GM18511 (cell line): ENCODE data around the gene OR2AG1.
"Not testable (repeated sequence)": the region's sequence is repeated elsewhere in the genome, so short reads cannot be mapped to it uniquely, and the experiment has no call there.

Experiments used
- ATAC-seq: cut with Tn5 transposase; IDR thresholded peaks from one replicate; pipeline ENCODE4 v1.9.1; 2021; ENCODE audit warnings: mild to moderate bottlenecking, moderate library complexity; ENCODE audit not compliant: unreplicated experiment

Gene OR2AG1

DNA sequence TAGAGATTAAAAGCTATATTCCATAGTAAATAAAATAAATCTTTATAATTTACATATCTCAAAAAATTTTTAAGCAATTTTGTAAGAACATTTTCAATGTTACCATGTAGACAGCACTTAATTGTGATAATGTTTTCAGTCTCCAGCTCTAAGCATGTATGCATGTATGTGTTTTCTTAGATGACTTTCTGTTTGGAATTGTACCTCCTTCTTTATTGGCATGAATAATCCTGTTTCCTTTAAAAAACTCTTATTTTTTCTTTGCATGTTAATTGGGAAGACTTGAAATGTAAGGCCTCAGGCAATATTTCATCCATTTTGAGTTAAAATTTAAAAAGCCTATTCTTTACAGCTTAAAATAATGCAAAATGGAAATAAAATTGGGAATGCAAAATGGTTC is 2.0 kb upstream of the OR2AG1 start:
- no peak for ATAC-seq

DNA sequence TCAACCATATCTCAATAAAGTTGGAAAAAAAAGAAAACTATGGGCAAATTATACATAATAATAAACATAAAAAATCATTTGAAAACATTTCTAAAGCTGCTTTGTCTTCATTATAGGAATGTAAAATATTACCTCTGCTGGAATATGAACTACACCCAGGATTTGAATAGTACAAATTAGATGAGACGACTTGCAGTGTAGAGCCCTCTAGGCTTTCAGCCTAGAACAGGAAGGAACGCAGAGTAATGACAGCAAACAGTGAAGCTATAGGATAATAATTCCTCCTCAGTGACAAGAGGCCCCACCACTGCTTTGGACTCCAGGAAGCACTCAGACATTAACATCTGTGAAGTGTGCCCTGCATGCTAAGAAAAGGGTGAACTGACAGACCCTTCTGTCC is 7.7 kb downstream of the OR2AG1 start:
- no peak for ATAC-seq

DNA sequence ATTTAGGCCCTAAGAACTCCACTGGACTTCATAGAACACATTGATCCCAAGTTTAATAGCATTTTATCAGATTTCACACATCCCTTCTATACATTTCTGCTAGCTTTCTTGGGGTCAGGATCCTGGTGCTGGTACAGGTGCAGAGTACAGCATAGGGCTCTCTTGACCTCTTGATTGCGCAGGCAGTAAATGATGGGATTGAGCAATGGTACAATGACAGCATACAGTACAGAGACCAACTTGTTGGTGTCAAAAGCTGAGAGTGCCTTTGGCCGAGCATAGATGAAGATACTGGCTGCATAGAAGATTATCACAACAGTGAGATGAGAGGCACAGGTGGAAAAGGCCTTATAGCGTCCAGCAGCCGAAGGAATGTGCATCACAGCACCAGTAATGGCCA is 11.8 kb downstream of the OR2AG1 start:
- ATAC-seq: no peak

DNA sequence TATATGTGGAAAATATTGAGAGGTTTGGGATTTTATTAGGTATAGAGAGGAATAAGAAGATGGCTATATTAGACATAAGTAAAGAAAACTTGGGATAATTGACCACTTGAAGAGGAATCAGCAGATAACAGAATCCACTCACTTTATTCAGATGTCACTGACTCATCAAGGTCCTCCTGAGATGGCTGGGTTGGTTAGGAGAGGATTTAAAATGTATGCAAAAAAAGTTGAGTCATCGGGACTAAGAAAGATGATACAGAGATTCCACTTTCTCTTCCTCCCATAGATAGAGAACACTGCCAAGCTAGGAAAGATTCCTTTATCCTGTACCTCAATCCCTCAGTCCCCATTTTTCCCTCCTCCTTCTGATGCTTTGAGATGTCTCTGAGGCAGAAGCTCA is 16.6 kb downstream of the OR2AG1 start, which contains the start of gene OR6A2:
TSS of gene OR6A2 (minus strand) at position 288 of the 400 bp plus-strand sequence. CDS start 3,981 bp downstream, outside the sequence.
- no peak for ATAC-seq

DNA sequence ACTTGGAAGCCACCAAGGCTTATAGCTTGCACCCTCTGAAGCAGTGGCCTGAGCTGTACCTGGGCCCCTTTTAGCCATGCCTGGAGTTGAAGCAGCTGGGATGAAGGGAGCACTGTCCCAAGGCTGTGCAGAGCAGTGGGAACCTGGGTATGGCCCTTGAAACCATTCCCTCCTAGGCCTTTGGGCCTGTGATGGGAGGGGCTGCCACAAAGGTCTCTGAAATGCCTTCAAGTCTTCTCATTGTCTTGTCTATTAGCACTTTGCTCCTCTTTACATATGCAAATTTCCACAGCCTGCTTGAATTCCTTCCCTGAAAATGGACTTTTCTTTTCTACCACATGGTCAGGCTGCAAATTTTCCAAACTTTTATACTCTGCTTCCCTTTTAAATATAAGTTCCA is 18.3 kb downstream of the OR2AG1 start:
- not testable (repeated sequence) for ATAC-seq

DNA sequence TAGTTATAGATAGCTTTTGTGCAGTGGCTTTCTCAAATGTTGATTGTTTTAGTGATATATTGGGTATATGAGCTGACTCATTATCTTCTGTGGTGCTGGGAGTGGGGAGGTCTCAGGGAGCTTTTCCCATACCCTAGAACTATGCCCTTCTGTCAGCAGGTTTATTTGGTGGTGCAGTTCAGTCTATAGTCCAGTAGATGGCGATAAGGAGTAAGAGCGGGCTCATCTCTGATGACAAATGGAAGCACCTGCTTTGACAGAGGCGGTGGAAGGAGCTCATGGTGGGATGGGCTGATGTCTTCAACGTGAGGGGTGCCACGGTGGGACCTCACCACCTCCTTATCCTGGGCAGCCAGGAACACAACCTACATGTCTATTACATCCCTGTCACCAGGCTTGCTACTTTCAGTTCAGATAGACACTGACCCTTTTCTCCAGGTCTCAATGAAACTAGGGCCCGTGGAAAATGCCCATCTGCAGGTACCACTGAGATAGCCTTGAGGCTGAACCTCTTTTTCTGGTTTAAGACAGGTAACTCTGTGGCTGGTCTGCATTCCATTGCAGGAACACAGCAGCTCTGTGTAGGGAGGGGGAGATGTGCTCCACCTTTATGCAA is 29.7 kb downstream of the OR2AG1 start:
- peak; percentile 95 for ATAC-seq

DNA sequence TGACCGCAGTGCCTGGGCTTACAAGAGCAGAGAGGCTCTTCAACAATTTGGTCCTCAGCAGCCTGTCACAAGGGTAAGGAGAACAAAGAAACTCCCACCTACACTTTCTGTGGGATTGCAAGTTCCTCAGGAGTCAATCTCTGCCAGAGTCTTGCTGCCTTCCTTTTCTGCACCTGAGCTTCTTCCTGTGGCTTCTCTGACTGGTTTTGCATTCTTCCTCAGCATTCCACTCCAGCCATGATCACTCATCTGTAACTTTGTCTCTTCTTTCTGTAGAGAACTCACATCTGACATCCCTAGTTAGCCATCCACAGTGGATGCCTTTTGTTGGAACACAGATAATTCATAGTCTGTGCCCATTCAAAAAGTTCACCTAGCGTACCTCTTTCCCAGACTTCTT is 30.8 kb downstream of the OR2AG1 start:
- ATAC-seq: no peak

DNA sequence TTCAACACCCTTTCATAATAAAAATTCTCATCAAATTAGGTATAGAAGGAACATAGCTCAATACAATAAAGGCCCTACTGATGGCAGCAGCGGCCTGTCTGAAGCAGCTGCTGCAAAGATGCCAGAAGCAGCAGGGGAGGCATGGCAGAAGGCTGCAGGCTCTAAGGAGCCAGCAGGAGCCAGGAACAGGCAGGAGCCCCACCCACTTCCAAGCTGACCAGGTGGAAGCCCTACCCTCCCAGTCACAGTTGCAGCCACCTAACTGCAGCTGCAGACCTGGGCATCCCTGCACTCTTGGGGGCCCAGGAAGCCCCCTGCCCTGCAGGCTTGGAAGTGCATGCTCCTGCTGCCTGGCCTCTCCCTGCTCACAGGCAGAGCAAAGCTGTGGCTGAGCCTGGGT is 34.9 kb downstream of the OR2AG1 start:
- no peak for ATAC-seq

DNA sequence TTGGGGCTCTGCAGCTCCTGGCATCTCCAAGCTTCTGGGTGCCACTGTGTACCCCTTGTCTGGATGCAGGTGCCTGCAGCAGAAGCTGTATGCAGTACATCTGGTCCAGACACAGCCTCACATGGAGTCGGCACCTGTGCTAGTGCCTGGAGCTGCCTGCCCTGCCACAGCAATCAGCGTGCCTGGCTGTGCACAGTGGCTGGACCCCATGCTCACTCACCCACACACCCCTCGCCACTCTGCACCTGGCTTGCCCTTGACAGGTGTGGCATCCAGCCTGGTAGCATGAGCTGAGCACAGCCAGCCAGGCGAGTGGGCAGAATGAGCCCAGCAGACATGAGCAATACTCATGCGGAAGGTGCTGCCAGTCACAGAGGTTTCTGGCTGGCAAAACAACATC is 36.1 kb downstream of the OR2AG1 start:
- ATAC-seq: no peak

DNA sequence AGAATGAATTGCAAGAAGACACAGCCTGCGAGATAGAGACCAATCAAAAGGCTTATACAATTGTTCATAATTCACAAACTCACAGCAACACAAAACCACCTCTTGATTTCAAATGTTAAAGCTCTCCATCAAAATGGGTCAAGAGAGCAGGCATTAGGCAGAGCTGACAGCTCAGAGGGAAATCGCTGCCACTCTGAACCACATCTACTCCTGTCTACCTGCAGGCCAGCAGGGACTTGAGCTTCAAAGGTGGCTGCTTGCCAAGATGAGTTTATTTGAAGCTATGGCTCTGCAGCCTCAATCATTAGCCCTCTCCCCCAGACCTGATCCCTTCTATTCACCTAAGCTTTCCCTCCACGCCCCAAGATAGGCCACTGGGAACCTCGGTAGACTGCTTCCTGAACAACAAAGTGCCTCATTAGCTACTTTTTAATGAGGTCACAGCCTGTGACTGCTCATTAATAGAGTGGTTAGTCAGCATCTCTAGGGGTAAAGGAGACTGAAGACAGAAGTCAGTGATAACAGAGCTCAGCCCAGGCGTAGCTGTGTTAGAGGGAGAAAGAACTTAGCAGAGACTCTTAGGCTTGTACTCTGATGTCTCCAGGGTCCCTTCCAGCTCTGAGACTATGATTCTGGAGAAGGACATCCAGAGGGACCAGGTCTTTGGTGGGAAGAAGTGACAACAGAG is 41.5 kb downstream of the OR2AG1 start:
- ATAC-seq: no peak

DNA sequence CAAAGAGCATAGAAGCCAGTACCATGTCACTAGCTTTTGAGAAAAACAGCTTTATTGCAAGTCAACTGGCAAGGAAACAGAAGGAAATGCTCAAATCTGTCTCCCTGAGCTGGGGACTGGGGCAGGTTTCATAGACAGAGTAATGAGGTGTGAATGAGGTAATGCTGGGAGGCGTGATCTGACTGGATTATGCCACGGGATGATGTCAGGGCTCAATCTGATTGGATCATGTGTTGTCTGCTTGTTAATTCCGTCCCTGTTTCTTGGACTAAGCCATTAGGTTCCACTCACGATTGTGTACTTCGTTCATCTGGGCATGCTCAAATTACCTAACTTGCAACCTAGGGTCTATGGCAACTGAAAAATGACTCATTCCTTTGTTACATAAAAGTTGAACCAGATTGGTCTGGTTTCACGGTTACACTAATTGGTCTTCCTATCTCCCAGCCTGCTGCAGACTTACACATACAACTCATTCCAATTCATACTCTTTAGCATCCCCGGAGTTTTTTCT is 42.5 kb downstream of the OR2AG1 start:
- ATAC-seq: no peak

DNA sequence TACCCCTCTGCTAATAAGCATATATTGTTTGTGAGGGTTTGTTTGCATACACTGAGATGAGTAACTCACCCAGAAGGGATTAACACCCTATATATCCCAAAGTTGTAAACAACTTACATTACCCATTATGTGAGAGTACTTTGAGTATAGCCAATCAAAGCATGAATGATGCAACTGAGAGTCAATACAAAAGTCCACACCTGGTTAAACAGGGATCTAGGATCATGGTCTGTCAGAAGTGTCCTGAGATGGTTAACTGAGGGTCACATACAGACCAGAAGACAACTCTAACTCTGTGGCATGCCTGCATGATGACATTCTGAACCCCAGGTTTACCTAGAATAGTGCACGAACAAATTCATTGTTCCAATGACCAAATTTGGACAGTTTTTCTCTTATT is 45.3 kb downstream of the OR2AG1 start:
- no peak for ATAC-seq

DNA sequence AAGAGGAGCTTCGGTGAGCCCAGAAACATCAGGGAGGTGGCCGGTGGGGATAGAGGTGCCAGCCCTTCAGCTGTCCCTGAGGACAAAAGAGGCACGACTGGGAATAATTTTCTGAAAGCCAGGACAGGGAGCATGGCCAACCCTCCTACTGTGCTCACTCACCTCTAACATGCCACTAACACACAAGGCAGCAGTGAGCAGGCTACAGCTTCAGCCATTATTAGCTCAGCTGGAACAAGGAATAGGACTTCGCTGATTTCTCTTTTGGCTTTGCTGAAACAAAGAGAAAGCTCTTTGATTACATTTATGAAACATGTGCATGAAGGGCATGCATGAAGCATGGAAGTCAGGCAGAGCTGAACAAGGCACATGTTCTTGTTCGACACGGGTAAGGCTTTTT is 50.5 kb downstream of the OR2AG1 start:
- ATAC-seq: no peak

DNA sequence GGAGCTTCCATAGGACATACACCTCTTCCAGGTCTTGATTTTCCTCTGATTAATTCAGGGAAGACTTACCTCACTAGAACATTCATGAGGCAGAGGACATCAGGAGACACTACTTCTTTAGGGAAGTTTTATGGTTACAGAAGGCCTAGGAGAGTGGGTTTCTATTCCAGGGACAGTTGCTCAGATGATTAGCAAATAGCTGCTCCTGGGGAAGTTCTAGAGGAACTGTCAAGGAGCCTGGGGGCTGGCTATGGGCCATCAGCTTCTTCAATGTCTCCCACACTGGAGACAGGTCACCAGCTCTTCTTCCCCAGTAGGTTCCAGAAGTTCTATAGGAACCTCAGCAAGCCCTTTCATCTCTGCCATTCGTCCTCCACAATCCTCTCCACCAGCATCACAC is 51.2 kb downstream of the OR2AG1 start:
- ATAC-seq: no peak
